Measurements from ENCODE around the gene MTPN.
A peak's percentile ranks its signal among the peaks of the same experiment; 100 is the strongest.

Gene MTPN

GRCh38 chr7:135950429-135950828 lies 26.7 kb downstream of the MTPN start:
- no peak for DNase-seq

GRCh38 chr7:135946289-135947055 lies 30.7 kb downstream of the MTPN start:
- no peak for DNase-seq

GRCh38 chr7:135944753-135945152 lies 32.4 kb downstream of the MTPN start:
- no peak for DNase-seq

GRCh38 chr7:135943134-135943879 lies 33.9 kb downstream of the MTPN start:
- peak in 1 of 2 experiments; percentile 20 for DNase-seq

GRCh38 chr7:135942614-135943013 lies 34.5 kb downstream of the MTPN start:
- no peak for DNase-seq

GRCh38 chr7:135940077-135941075 lies 36.8 kb downstream of the MTPN start:
- no peak for DNase-seq

- no peak for DNase-seq
Measured at GRCh38 chr7:135939261-135939812, 37.8 kb downstream of the MTPN start.

GRCh38 chr7:135938563-135938962 lies 38.6 kb downstream of the MTPN start:
- DNase-seq, result no peak

- no peak for DNase-seq
Measured at GRCh38 chr7:135938086-135938485, 39.1 kb downstream of the MTPN start.

- peak in 1 of 2 experiments; percentile 28 for DNase-seq
Measured at GRCh38 chr7:135936497-135937217, 40.5 kb downstream of the MTPN start.

GRCh38 chr7:135934651-135935050 lies 42.5 kb downstream of the MTPN start:
- no peak for DNase-seq

- DNase-seq, result no peak
Measured at GRCh38 chr7:135933509-135934188, 43.5 kb downstream of the MTPN start.

- no peak for DNase-seq
Measured at GRCh38 chr7:135932131-135932530, 45.0 kb downstream of the MTPN start.

GRCh38 chr7:135930565-135931461 lies 46.3 kb downstream of the MTPN start:
- peak in 1 of 2 experiments; percentile 45 for DNase-seq

- DNase-seq, result no peak
Measured at GRCh38 chr7:135929722-135930141, 47.4 kb downstream of the MTPN start.

GRCh38 chr7:135929249-135929648 lies 47.9 kb downstream of the MTPN start:
- no peak for DNase-seq

- no peak for DNase-seq
Measured at GRCh38 chr7:135928136-135928535, 49.0 kb downstream of the MTPN start.

GRCh38 chr7:135925210-135925609 lies 51.9 kb downstream of the MTPN start:
- no peak for DNase-seq

GRCh38 chr7:135924302-135924701 lies 52.9 kb downstream of the MTPN start:
- no peak for DNase-seq

- DNase-seq, result no peak
Measured at GRCh38 chr7:135922263-135922662, 54.9 kb downstream of the MTPN start.
